GM08714 (cell line): Measurements from ENCODE around the gene CHCHD4.
"Not testable (repeated sequence)": the region's sequence is repeated elsewhere in the genome, so short reads cannot be mapped to it uniquely, and the experiment has no call there.

Source experiments
- H3K4me3 ChIP-seq: fragments of 200-500 bp; sonication (Bioruptor generic); 2 replicates; pipeline ENCODE4 v1.5.1; 2014; ENCODE audit warnings: mild to moderate bottlenecking, low read length, inconsistent platforms
- ZNF274 ChIP-seq: IDR thresholded peaks from 2 replicates; pipeline ENCODE4 v1.6.1; 2012; ENCODE audit warnings: mild to moderate bottlenecking, low read depth, low read length

The CHCHD4 gene

GRCh38 chr3:14110699-14111098, 14.0 kb downstream of the CHCHD4 start:
- no peak overlapping the region for H3K4me3 ChIP-seq
- TF ChIP-seq ZNF274, result no peak

- not testable (repeated sequence) for H3K4me3 ChIP-seq
Measured at GRCh38 chr3:14109821-14110220, 14.8 kb downstream of the CHCHD4 start.

- H3K4me3 ChIP-seq, result no peak overlapping the region
- TF ChIP-seq ZNF274, result no peak
Measured at GRCh38 chr3:14097616-14098391, 26.9 kb downstream of the CHCHD4 start.

- no peak for TF ChIP-seq ZNF274
- no peak overlapping the region for H3K4me3 ChIP-seq
Measured at GRCh38 chr3:14096742-14097141, 27.9 kb downstream of the CHCHD4 start.

- TF ChIP-seq ZNF274, result no peak
- H3K4me3 ChIP-seq, result no peak overlapping the region
Measured at GRCh38 chr3:14093831-14094230, 30.8 kb downstream of the CHCHD4 start.

- no peak overlapping the region for H3K4me3 ChIP-seq
- no peak for TF ChIP-seq ZNF274
Measured at GRCh38 chr3:14092464-14092863, 32.2 kb downstream of the CHCHD4 start.

GRCh38 chr3:14091959-14092358, 32.7 kb downstream of the CHCHD4 start:
- H3K4me3 ChIP-seq, result not testable (repeated sequence)

- H3K4me3 ChIP-seq, result not testable (repeated sequence)
Measured at GRCh38 chr3:14087461-14087860, 37.2 kb downstream of the CHCHD4 start.

- no peak for TF ChIP-seq ZNF274
- no peak overlapping the region for H3K4me3 ChIP-seq
Measured at GRCh38 chr3:14082108-14082657, 42.5 kb downstream of the CHCHD4 start.

- no peak overlapping the region for H3K4me3 ChIP-seq
- TF ChIP-seq ZNF274, result no peak
Measured at GRCh38 chr3:14077310-14077709, 47.4 kb downstream of the CHCHD4 start.

- H3K4me3 ChIP-seq, result not testable (repeated sequence)
Measured at GRCh38 chr3:14075233-14075632, 49.4 kb downstream of the CHCHD4 start.

- H3K4me3 ChIP-seq, result no peak overlapping the region
- no peak for TF ChIP-seq ZNF274
Measured at GRCh38 chr3:14064910-14065309, 59.8 kb downstream of the CHCHD4 start.

- TF ChIP-seq ZNF274, result no peak
- H3K4me3 ChIP-seq, result no peak overlapping the region
Measured at GRCh38 chr3:14063152-14063551, 61.5 kb downstream of the CHCHD4 start.
